HG02588 (cell line): ENCODE measurements around the gene SYK.

Source experiments
- ATAC-seq: cut with Tn5 transposase; IDR thresholded peaks from one replicate; pipeline ENCODE4 v1.9.1; 2021; ENCODE audit warnings: mild to moderate bottlenecking, moderate library complexity; ENCODE audit not compliant: unreplicated experiment

The SYK gene

GRCh38 chr9:90846770-90847419 lies 45.3 kb downstream of the SYK start:
- ATAC-seq: no peak

- ATAC-seq: no peak
Measured at GRCh38 chr9:90847971-90848370, 46.4 kb downstream of the SYK start.

GRCh38 chr9:90848866-90849265 lies 47.2 kb downstream of the SYK start:
- ATAC-seq: no peak

GRCh38 chr9:90851444-90851843 lies 49.8 kb downstream of the SYK start:
- ATAC-seq: no peak

GRCh38 chr9:90853945-90854344 lies 52.3 kb downstream of the SYK start:
- ATAC-seq: no peak

- no peak for ATAC-seq
Measured at GRCh38 chr9:90854637-90855175, 53.1 kb downstream of the SYK start.

GRCh38 chr9:90855208-90855902 lies 53.7 kb downstream of the SYK start:
- no peak for ATAC-seq

- ATAC-seq: no peak
Measured at GRCh38 chr9:90857091-90857490, 55.5 kb downstream of the SYK start.

GRCh38 chr9:90857855-90858254 lies 56.2 kb downstream of the SYK start:
- no peak for ATAC-seq

- ATAC-seq: no peak
Measured at GRCh38 chr9:90858457-90858901, 56.9 kb downstream of the SYK start.

GRCh38 chr9:90860382-90860781 lies 58.8 kb downstream of the SYK start:
- no peak for ATAC-seq

- no peak for ATAC-seq
Measured at GRCh38 chr9:90860826-90861225, 59.2 kb downstream of the SYK start.

GRCh38 chr9:90861380-90861779 lies 59.8 kb downstream of the SYK start:
- ATAC-seq: no peak

- ATAC-seq: no peak
Measured at GRCh38 chr9:90861826-90862740, 60.5 kb downstream of the SYK start.

- no peak for ATAC-seq
Measured at GRCh38 chr9:90864779-90865178, 63.2 kb downstream of the SYK start.

GRCh38 chr9:90867101-90867500 lies 65.5 kb downstream of the SYK start:
- no peak for ATAC-seq

- ATAC-seq: no peak
Measured at GRCh38 chr9:90868555-90868954, 66.9 kb downstream of the SYK start.

GRCh38 chr9:90869361-90869760 lies 67.7 kb downstream of the SYK start:
- ATAC-seq: no peak

- no peak for ATAC-seq
Measured at GRCh38 chr9:90870621-90871326, 69.2 kb downstream of the SYK start.

- ATAC-seq: no peak
Measured at GRCh38 chr9:90871327-90871935, 69.8 kb downstream of the SYK start.
